NB4 (cell line): ENCODE results near the gene TEX264.

Experiments
- DNase-seq: peaks from one replicate; pipeline ENCODE4 v3.0.0; 2010; ENCODE audit warnings: low read depth
- H3K4me3 ChIP-seq: one replicate; pipeline ENCODE4 v1.5.1; 2011; ENCODE audit warnings: mild to moderate bottlenecking, low read depth, low read length, moderate library complexity
- MYC ChIP-seq: IDR thresholded peaks from 2 replicates; pipeline ENCODE4 v1.6.1; 2011; ENCODE audit warnings: low read depth, low read length
- POLR2A ChIP-seq: IDR thresholded peaks from 2 replicates; pipeline ENCODE4 v1.6.1; 2011; ENCODE audit warnings: mild to moderate bottlenecking; ENCODE audit not compliant: insufficient read length; ENCODE audit errors: extremely low read depth
- TF ChIP-seq, protein P1 (sequence below): IDR thresholded peaks from 2 replicates; pipeline ENCODE4 v1.6.1; 2011; ENCODE audit warnings: low read depth, low read length
- TF ChIP-seq, protein P2 (sequence below): IDR thresholded peaks from one replicate; pipeline ENCODE4 v1.5.1; 2012; ENCODE audit warnings: low read depth, low read length

The TEX264 gene

DNA sequence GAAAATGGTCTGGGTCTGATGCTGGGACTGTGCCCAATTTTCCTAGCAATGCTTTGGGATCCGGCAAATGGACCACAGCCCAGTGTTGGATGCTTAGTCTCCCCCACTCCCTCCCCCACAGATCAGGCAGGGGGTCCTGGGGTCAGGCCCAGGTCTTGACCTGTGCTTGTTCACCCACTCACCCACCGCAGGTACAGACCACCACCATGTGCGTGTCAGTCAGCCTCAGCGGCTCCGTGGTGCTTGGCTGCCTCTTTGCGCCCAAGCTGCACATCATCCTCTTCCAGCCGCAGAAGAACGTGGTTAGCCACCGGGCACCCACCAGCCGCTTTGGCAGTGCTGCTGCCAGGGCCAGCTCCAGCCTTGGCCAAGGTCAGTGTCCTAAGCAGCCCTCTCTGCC, 46.4 kb downstream of the TEX264 start:
- TF ChIP-seq MYC: no peak
- TF ChIP-seq, protein P1, sequence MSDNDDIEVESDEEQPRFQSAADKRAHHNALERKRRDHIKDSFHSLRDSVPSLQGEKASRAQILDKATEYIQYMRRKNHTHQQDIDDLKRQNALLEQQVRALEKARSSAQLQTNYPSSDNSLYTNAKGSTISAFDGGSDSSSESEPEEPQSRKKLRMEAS: no peak
- no peak for TF ChIP-seq POLR2A
- TF ChIP-seq, protein P2, sequence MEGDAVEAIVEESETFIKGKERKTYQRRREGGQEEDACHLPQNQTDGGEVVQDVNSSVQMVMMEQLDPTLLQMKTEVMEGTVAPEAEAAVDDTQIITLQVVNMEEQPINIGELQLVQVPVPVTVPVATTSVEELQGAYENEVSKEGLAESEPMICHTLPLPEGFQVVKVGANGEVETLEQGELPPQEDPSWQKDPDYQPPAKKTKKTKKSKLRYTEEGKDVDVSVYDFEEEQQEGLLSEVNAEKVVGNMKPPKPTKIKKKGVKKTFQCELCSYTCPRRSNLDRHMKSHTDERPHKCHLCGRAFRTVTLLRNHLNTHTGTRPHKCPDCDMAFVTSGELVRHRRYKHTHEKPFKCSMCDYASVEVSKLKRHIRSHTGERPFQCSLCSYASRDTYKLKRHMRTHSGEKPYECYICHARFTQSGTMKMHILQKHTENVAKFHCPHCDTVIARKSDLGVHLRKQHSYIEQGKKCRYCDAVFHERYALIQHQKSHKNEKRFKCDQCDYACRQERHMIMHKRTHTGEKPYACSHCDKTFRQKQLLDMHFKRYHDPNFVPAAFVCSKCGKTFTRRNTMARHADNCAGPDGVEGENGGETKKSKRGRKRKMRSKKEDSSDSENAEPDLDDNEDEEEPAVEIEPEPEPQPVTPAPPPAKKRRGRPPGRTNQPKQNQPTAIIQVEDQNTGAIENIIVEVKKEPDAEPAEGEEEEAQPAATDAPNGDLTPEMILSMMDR: no peak
- no peak for DNase-seq
- H3K4me3 ChIP-seq: no peak overlapping the region

DNA sequence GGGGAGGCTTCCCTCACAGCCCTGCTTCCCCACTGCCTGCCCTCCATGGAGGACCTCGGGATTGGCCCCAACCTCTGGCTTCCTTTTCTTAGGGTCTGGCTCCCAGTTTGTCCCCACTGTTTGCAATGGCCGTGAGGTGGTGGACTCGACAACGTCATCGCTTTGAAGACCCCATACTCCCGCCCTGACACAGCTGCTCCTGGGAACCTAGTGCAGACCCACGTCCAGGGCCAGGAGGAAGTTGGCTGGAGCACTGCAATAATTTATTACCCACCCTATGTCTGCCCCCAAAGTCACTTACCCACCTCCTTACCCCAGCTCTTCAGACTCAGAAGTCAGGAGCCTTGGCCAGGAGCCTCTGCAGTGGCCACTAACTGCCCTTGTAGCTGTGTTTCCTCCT, 46.9 kb downstream of the TEX264 start:
- DNase-seq: no peak
- no peak overlapping the region for H3K4me3 ChIP-seq
- no peak for TF ChIP-seq MYC
- TF ChIP-seq, protein P1: no peak
- TF ChIP-seq, protein P2: no peak

DNA sequence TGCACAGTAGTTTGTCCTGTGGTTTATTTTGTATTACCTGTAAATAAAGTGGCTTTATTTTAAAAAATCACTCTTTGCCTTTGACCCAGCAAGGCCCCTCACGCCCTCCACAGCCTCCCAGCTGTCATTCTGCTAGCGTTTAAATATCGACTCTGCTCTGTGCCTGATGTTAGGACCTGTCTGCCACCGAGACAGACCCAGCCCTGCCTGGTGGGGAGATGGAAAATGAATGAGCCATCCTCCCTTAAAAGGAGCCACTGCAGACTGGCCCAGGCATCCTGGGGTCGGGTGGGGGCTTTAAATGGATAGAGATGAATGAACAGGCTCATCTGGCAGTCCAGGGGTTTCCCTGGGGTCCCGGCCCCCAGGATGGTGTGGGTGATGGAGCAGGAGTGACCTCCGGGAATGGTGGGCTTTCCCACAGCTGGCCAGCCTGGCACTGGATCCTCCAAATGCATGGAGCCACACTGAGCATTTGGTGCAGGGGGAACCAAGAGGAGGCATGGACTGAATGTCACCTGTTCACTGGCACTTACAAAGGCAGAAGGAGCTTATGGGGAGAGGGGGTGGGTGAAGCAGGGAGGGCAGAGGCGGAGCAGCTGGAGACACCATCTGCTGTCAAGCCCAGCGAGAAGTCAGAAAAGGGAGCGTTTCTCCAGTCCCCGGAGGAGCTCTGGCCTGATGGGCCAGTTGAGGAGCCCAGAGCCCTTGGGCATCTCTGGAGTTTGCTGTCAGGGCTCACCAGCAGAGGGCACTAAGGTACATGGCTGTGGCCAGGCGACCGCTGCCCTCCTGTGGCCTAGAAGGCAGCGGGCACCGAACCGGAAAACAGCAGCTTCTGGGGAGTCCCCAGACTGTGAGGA, 47.7 kb downstream of the TEX264 start:
- no peak overlapping the region for H3K4me3 ChIP-seq
- peak; percentile 81 for DNase-seq
- TF ChIP-seq, protein P2: peak; percentile 97
- TF ChIP-seq MYC: no peak
- TF ChIP-seq, protein P1: 0 out of 2 replicates have a peak, but pooled peaks have one; percentile 11
- no peak for TF ChIP-seq POLR2A

DNA sequence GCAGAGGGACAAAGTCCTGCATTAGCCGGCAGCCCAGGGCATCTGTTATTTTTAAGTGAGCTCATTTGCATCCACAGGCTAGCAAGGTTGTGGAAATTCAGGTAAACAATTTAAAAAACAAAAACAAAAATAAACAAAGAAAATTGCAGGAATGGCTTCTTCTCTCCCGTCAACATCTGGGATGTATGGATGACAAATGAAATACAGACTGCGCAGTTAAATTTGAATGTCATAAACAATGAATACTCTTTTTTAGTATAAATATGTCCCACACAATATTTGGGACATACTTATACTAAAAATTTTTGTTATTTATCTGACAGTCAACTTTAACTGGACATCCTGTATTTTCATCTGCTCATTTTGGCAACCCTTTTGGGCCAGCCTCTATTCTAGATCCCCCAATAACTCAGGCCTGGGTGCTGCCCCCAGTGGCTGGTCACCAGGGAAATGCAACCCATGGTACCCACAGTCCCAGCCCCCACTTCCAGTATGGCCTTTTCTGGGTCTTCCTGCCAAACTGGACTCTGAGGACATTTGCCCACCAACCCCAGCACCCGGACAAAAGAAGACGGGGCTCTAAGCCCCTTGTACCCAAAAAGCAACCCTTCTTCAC, 48.5 kb downstream of the TEX264 start:
- no peak overlapping the region for H3K4me3 ChIP-seq
- TF ChIP-seq, protein P2: peak; percentile 4
- no peak for TF ChIP-seq MYC
- DNase-seq: no peak

DNA sequence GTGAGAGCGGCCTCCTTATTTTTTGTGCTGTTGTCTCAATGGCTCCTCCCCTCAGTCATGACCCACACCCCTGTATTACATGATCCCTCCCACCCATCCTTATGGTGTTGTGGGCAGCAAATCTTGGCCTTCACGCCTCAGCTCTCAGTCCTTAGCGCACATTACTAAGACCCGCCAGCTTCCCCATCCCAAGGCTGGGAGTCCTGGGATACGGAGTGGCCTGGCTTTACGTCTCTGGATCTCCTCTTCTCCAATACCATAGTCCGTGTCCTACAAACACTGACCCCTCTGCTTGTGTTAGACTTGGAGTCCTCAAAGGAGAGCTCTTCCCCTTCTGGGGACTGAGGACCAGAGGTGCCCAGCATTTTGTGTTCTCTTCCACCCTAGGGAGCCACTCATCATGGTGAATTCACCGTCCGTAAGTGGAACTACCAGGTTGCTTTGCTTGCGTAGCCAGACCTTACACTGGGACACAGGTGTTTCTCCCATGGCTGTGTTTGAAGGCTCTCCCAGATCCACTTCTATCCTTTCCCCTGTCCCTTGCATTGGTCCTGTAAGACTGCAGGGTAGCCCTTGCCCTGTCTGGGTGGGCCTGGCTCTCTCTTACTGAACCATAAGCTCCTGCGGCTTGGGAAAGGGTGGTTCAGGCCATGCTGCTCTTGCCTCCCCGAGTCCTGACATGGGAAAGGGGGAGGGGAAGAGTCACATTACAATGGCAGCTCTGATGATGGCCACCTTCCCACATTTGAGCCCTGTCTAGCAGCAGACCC, 49.4 kb downstream of the TEX264 start:
- no peak overlapping the region for H3K4me3 ChIP-seq
- DNase-seq: no peak
- TF ChIP-seq MYC (no peak), POLR2A (no peak)
- TF ChIP-seq, protein P1: no peak
- TF ChIP-seq, protein P2: no peak
